ENCODE measurements around the gene SULT6B1. TPM values are rescaled to one million over a fixed set of nuclear protein-coding genes. Genes with fewer than 3 reads are reported as not detected.

SULT6B1 gene
- total and polyA plus RNA-seq, 2 donors (not counting 3 experiments of a cell fraction or from before 2014, with no cell fraction given), result not detected

GRCh38 chr2:37224063-37224462, 35.6 kb upstream of the SULT6B1 start:
- no peak overlapping the region for H3K9ac ChIP-seq (replicated peaks; ENCODE audit: extremely low read depth, insufficient read depth, low read length)
- DNase-seq (ENCODE audit: low read depth, low spot score) (no peak), FAIRE-seq (no peak)
- POLR2A ChIA-PET, result no interaction called here
- H3K4me3 ChIP-seq (replicated peaks in 1 of 3; ENCODE audit: insufficient read depth in 1 of 3, low read depth in 1 of 3, low read length in 3 of 3), result no peak overlapping the region
- H4K20me1 ChIP-seq (replicated peaks; ENCODE audit: control insufficient read depth, extremely low read depth, insufficient read depth, low read length), result no peaks in the 10 kb centered on the region
- CTCF ChIA-PET, result interaction anchor here (1.5 kb wide), 1 partner anchor 653 kb away, joined by 4 read pairs; no protein-coding TSS in a partner anchor
- H3K79me2 ChIP-seq (ENCODE audit: control insufficient read depth, insufficient read depth, low read length), result peaks cover 36% of the 10 kb centered on the region
- H3K9me1 ChIP-seq (replicated peaks; ENCODE audit: control insufficient read depth, extremely low read depth, insufficient read depth, low read length), result no peaks in the 10 kb centered on the region
- dilution Hi-C loops (cut with MboI; ENCODE audit: extremely low pct_ligation_motif_present, low sequenced_read_pairs), result no loop called here
- intact Hi-C loops (cut with micrococcal nuclease), result no loop called here
- no peaks in the 10 kb centered on the region for H3K27me3 ChIP-seq (ENCODE audit: control insufficient read depth in 2 of 2, insufficient read depth in 2 of 2, low read length in 2 of 2)
- BruUV-seq (replicated peaks), result no TSS peak
- TF ChIP-seq JUN (IDR thresholded peaks at IDR 0.05; ENCODE audit: borderline replicate concordance, insufficient read depth, insufficient read length, low read depth), result no peak
- no peak for TF ChIP-seq MYC (IDR thresholded peaks at IDR 0.05; ENCODE audit: low read depth, low read length)
- TF ChIP-seq, protein P1, sequence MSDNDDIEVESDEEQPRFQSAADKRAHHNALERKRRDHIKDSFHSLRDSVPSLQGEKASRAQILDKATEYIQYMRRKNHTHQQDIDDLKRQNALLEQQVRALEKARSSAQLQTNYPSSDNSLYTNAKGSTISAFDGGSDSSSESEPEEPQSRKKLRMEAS (IDR thresholded peaks at IDR 0.05; ENCODE audit: insufficient read depth, insufficient read length), result no peak
- no peak overlapping the region for H2AFZ ChIP-seq (ENCODE audit: low read depth, low read length)
- H3K36me3 ChIP-seq (ENCODE audit: control insufficient read depth in 2 of 2, extremely low read depth in 1 of 2, insufficient read depth in 2 of 2, low read length in 2 of 2), result peaks cover 9 to 12% of the 10 kb centered on the region in 2 experiments
- no peaks in the 10 kb centered on the region for H3K4me1 ChIP-seq (ENCODE audit: control insufficient read depth, extremely low read depth, insufficient read depth, low read length)
- no peak overlapping the region for H3K4me2 ChIP-seq (ENCODE audit: insufficient read depth, low read length)
- no peak overlapping the region for H3K27ac ChIP-seq (ENCODE audit: insufficient read depth, low read depth, low read length)
- no peaks in the 10 kb centered on the region for H3K9me3 ChIP-seq (replicated peaks; ENCODE audit: control insufficient read depth, insufficient read depth, low read length)

GRCh38 chr2:37223131-37223530, 34.7 kb upstream of the SULT6B1 start:
- Histone ChIP-seq H3K79me2 (ENCODE audit: control insufficient read depth, insufficient read depth, low read length) (peaks cover 28% of the 10 kb centered on the region), H2AFZ (ENCODE audit: low read depth, low read length) (no peak overlapping the region), H3K27me3 (ENCODE audit: control insufficient read depth in 2 of 2, insufficient read depth in 2 of 2, low read length in 2 of 2) (no peaks in the 10 kb centered on the region), H3K27ac (ENCODE audit: insufficient read depth, low read depth, low read length) (no peak overlapping the region), H3K4me2 (ENCODE audit: insufficient read depth, low read length) (no peak overlapping the region), H3K9me1 (replicated peaks; ENCODE audit: control insufficient read depth, extremely low read depth, insufficient read depth, low read length) (no peaks in the 10 kb centered on the region), H3K4me3 (replicated peaks in 1 of 3; ENCODE audit: insufficient read depth in 1 of 3, low read depth in 1 of 3, low read length in 3 of 3) (no peak overlapping the region), H3K36me3 (ENCODE audit: control insufficient read depth in 2 of 2, extremely low read depth in 1 of 2, insufficient read depth in 2 of 2, low read length in 2 of 2) (peaks cover 6 to 7% of the 10 kb centered on the region in 2 experiments), H4K20me1 (replicated peaks; ENCODE audit: control insufficient read depth, extremely low read depth, insufficient read depth, low read length) (no peaks in the 10 kb centered on the region), H3K9me3 (replicated peaks; ENCODE audit: control insufficient read depth, insufficient read depth, low read length) (no peaks in the 10 kb centered on the region), H3K4me1 (ENCODE audit: control insufficient read depth, extremely low read depth, insufficient read depth, low read length) (no peaks in the 10 kb centered on the region), H3K9ac (replicated peaks; ENCODE audit: extremely low read depth, insufficient read depth, low read length) (no peak overlapping the region)
- intact Hi-C loops (cut with micrococcal nuclease) (no loop called here), dilution Hi-C loops (cut with MboI; ENCODE audit: extremely low pct_ligation_motif_present, low sequenced_read_pairs) (no loop called here)
- no peak for FAIRE-seq
- ChIA-PET CTCF (interaction anchor here (1.5 kb wide), 1 partner anchor 654 kb away, joined by 4 read pairs; no protein-coding TSS in a partner anchor), POLR2A (no interaction called here)
- BruUV-seq (replicated peaks), result no TSS peak
- DNase-seq (ENCODE audit: low read depth, low spot score), result no peak
- no peak for TF ChIP-seq GATA2 (IDR thresholded peaks at IDR 0.05; ENCODE audit: insufficient read depth, insufficient read length, low read depth, low read length)
- no peak for TF ChIP-seq POLR2A (IDR thresholded peaks at IDR 0.05; ENCODE audit: low read depth, low read length)
- TF ChIP-seq JUN (IDR thresholded peaks at IDR 0.05; ENCODE audit: borderline replicate concordance, insufficient read depth, insufficient read length, low read depth), result no peak
- no peak for TF ChIP-seq MYC (IDR thresholded peaks at IDR 0.05; ENCODE audit: low read depth, low read length)
- no peak for TF ChIP-seq POLR2AphosphoS5 (IDR thresholded peaks at IDR 0.05; ENCODE audit: insufficient read depth, low read depth, low read length)
- no peak for TF ChIP-seq EZH2 (IDR thresholded peaks at IDR 0.05; ENCODE audit: borderline replicate concordance, low read depth, low read length, severe bottlenecking)
- TF ChIP-seq, protein P1 (IDR thresholded peaks at IDR 0.05; ENCODE audit: insufficient read depth, insufficient read length), result no peak
- TF ChIP-seq CTCF (IDR thresholded peaks at IDR 0.05; ENCODE audit: extremely low read depth in 1 of 2, insufficient read depth in 1 of 2, low read depth in 1 of 2, low read length in 2 of 2), result no peak
- TF ChIP-seq FOS (IDR thresholded peaks at IDR 0.05; ENCODE audit: borderline replicate concordance, insufficient read depth, low read length), result no peak
